ENCODE data around the gene NRTN.

NRTN gene

DNA sequence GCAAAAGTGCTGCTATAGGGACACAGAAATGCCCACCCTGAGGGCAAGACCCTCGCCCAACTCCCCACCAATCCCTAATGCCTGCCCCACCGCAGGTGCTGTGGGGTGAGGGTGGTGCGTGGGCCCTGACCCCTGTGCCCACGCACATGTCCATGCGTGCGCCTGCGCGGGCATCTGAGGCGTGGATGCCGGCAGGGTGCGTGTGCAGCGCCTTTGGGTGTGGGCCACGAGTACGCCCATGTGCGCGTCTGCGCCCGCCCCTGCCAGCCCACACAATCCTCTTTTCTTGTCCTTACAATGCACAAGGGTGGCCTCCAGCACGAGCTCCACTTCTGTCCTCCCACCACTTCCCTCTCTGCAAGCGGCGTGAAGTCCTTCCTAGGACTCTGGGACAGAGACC is 20.3 kb downstream of the NRTN start:
- TF ChIP-seq SIN3A (IDR thresholded peaks at IDR 0.05; ENCODE audit: borderline replicate concordance, insufficient read depth, low read length) (no peak), FOXP2 (optimal IDR thresholded peaks at IDR 0.05; ENCODE audit: borderline replicate concordance, extremely low read depth, extremely low read length, insufficient read depth) (no peak), TAF1 (IDR thresholded peaks at IDR 0.05; ENCODE audit: borderline replicate concordance, insufficient read depth, low read length) (no peak), POLR2AphosphoS5 (IDR thresholded peaks at IDR 0.05; ENCODE audit: low read depth, low read length) (no peak)
- TF ChIP-seq, protein P1, sequence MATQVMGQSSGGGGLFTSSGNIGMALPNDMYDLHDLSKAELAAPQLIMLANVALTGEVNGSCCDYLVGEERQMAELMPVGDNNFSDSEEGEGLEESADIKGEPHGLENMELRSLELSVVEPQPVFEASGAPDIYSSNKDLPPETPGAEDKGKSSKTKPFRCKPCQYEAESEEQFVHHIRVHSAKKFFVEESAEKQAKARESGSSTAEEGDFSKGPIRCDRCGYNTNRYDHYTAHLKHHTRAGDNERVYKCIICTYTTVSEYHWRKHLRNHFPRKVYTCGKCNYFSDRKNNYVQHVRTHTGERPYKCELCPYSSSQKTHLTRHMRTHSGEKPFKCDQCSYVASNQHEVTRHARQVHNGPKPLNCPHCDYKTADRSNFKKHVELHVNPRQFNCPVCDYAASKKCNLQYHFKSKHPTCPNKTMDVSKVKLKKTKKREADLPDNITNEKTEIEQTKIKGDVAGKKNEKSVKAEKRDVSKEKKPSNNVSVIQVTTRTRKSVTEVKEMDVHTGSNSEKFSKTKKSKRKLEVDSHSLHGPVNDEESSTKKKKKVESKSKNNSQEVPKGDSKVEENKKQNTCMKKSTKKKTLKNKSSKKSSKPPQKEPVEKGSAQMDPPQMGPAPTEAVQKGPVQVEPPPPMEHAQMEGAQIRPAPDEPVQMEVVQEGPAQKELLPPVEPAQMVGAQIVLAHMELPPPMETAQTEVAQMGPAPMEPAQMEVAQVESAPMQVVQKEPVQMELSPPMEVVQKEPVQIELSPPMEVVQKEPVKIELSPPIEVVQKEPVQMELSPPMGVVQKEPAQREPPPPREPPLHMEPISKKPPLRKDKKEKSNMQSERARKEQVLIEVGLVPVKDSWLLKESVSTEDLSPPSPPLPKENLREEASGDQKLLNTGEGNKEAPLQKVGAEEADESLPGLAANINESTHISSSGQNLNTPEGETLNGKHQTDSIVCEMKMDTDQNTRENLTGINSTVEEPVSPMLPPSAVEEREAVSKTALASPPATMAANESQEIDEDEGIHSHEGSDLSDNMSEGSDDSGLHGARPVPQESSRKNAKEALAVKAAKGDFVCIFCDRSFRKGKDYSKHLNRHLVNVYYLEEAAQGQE (IDR thresholded peaks at IDR 0.05; ENCODE audit: insufficient read depth in 1 of 2, low read depth in 2 of 2, low read length in 2 of 2): no peak

DNA sequence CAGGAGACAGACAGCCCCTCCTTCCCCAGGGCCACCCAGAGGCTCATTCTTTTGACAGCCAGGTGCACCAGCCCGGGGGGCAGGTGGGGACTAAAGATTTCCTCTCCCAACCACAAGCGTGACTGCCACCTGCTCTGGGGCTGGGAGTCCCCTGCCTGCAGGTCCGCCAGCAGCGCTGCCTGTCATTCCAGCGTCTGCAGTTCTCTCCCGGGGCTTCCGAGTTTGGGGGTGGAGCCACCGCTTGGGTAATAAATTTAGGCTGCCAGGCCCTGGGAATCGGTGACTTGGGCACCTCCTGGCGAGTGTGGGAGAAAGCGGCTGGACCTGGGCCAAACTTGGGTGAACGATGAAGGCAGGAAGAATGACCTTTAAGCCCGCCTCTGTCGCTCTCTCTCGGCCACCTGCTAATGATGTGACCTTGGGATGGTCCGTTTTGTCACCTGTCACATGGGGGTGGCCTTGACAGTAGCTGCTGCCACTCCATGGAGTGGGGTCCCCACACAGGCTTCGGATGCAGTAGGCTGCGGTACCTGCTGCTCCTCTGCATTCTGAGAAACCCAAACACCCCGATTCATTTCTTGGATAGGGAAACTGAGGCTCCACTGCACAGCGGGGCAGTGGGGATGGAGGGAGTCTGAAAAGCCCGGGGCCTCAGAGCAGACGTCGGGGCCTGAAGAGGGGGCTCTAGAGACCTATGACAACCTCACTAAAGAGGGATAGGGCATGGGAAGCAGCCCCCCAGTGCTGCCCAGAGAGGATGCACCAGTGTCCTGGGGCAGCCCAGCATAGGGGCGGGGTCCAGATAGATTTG is 21.9 kb downstream of the NRTN start:
- TF ChIP-seq TAF1 (IDR thresholded peaks at IDR 0.05; ENCODE audit: borderline replicate concordance, insufficient read depth, low read length) (no peak), SIN3A (IDR thresholded peaks at IDR 0.05; ENCODE audit: borderline replicate concordance, insufficient read depth, low read length) (no peak), FOXP2 (optimal IDR thresholded peaks at IDR 0.05; ENCODE audit: borderline replicate concordance, extremely low read depth, extremely low read length, insufficient read depth) (no peak), POLR2AphosphoS5 (IDR thresholded peaks at IDR 0.05; ENCODE audit: low read depth, low read length) (no peak)
- TF ChIP-seq, protein P1 (IDR thresholded peaks at IDR 0.05; ENCODE audit: insufficient read depth in 1 of 2, low read depth in 2 of 2, low read length in 2 of 2): no peak

DNA sequence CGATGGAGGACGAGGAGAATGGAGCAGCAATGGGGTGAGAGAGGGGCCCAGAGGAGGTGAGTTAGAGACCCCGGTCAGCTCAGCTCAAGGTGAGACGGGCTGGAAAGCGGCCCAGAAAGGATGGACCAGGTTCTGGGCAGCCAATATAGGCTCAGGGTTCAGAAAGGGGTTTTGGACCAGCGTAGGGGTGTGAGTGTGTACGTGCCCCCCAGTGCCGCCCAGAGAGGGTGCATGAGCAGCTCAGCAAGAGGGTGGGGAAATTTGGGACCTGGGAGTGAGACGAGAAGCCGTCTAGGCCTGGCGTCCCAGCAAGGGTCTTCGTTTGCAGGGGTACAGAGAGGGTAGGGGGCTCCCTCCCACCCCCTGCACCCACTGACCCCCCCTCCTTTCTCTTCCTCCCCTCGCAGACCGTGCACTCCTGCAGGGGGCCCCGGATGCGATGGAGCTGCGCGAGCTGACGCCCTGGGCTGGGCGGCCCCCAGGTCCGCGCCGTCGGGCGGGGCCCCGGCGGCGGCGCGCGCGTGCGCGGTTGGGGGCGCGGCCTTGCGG is 22.5 kb downstream of the NRTN start:
- TF ChIP-seq, protein P1 (IDR thresholded peaks at IDR 0.05; ENCODE audit: insufficient read depth in 1 of 2, low read depth in 2 of 2, low read length in 2 of 2): no peak
- no peak for TF ChIP-seq SIN3A (IDR thresholded peaks at IDR 0.05; ENCODE audit: borderline replicate concordance, insufficient read depth, low read length)
- TF ChIP-seq FOXP2 (optimal IDR thresholded peaks at IDR 0.05; ENCODE audit: borderline replicate concordance, extremely low read depth, extremely low read length, insufficient read depth): no peak
- no peak for TF ChIP-seq POLR2AphosphoS5 (IDR thresholded peaks at IDR 0.05; ENCODE audit: low read depth, low read length)
- TF ChIP-seq TAF1 (IDR thresholded peaks at IDR 0.05; ENCODE audit: borderline replicate concordance, insufficient read depth, low read length): no peak

DNA sequence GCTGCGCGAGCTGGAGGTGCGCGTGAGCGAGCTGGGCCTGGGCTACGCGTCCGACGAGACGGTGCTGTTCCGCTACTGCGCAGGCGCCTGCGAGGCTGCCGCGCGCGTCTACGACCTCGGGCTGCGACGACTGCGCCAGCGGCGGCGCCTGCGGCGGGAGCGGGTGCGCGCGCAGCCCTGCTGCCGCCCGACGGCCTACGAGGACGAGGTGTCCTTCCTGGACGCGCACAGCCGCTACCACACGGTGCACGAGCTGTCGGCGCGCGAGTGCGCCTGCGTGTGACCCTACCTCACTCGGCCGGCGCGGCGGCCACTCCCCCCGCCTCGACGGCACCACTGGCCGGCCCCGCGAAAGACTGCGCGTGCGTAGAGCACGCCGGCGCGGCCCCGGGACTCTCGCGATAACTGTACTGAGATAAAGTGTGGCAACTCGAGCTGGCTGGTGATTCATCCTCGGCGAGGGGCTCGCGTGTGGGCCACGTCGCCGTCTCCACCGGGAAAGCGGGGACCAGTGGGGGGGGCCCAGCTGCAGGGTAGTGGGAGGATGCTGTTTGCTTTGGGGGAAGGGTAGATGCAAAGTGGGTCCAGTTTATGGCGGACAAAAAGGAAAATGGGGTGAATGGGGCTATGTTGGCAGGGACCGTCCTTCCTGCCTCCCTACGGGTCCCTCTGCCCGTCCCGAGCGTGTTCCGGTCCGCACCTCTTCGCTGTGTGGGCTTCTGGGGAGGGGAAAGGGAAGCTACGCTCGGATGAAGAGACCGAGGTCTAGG is 23.2 kb downstream of the NRTN start:
- TF ChIP-seq FOXP2 (optimal IDR thresholded peaks at IDR 0.05; ENCODE audit: borderline replicate concordance, extremely low read depth, extremely low read length, insufficient read depth): no peak
- TF ChIP-seq TAF1 (IDR thresholded peaks at IDR 0.05; ENCODE audit: borderline replicate concordance, insufficient read depth, low read length): no peak
- TF ChIP-seq POLR2AphosphoS5 (IDR thresholded peaks at IDR 0.05; ENCODE audit: low read depth, low read length): no peak
- no peak for TF ChIP-seq SIN3A (IDR thresholded peaks at IDR 0.05; ENCODE audit: borderline replicate concordance, insufficient read depth, low read length)
- TF ChIP-seq, protein P1 (IDR thresholded peaks at IDR 0.05; ENCODE audit: insufficient read depth in 1 of 2, low read depth in 2 of 2, low read length in 2 of 2): no peak

Measured in PFSK-1 (cell line).